Measurements from ENCODE around the gene DPY19L2.
A peak's percentile ranks its signal among the peaks of the same experiment; 100 is the strongest.
"Not testable (repeated sequence)": the region's sequence is repeated elsewhere in the genome, so short reads cannot be mapped to it uniquely, and the experiment has no call there.

The DPY19L2 gene

GRCh38 chr12:63668028-63668799 is at the start of gene DPY19L2:
Gene DPY19L2 (minus strand): TSS chr12:63668493. CDS start chr12:63668393, 100 bp downstream.
- DNase-seq = peak; percentile 75

- DNase-seq = not testable (repeated sequence)
Measured at GRCh38 chr12:63716891-63717290, 48.6 kb upstream of the DPY19L2 start.

GRCh38 chr12:63715107-63715625 is 46.9 kb upstream of the DPY19L2 start:
- not testable (repeated sequence) for DNase-seq

GRCh38 chr12:63714409-63714808 is 46.1 kb upstream of the DPY19L2 start:
- DNase-seq = not testable (repeated sequence)

GRCh38 chr12:63713681-63714075 is 45.4 kb upstream of the DPY19L2 start:
- not testable (repeated sequence) for DNase-seq

GRCh38 chr12:63712979-63713680 is 44.8 kb upstream of the DPY19L2 start:
- DNase-seq = not testable (repeated sequence)

- DNase-seq = not testable (repeated sequence)
Measured at GRCh38 chr12:63712376-63712974, 44.2 kb upstream of the DPY19L2 start.

- DNase-seq = not testable (repeated sequence)
Measured at GRCh38 chr12:63711339-63711738, 43.0 kb upstream of the DPY19L2 start.

GRCh38 chr12:63706336-63706735 is 38.0 kb upstream of the DPY19L2 start:
- DNase-seq = no peak

GRCh38 chr12:63699678-63700382 is 31.5 kb upstream of the DPY19L2 start:
- DNase-seq = not testable (repeated sequence)

GRCh38 chr12:63699011-63699410 is 30.7 kb upstream of the DPY19L2 start:
- not testable (repeated sequence) for DNase-seq

GRCh38 chr12:63690837-63691236 is 22.5 kb upstream of the DPY19L2 start:
- not testable (repeated sequence) for DNase-seq

- DNase-seq = not testable (repeated sequence)
Measured at GRCh38 chr12:63689141-63689540, 20.8 kb upstream of the DPY19L2 start.

- DNase-seq = not testable (repeated sequence)
Measured at GRCh38 chr12:63686623-63687022, 18.3 kb upstream of the DPY19L2 start.

GRCh38 chr12:63685789-63686188 is 17.5 kb upstream of the DPY19L2 start:
- DNase-seq = not testable (repeated sequence)

- peak; percentile 28 for DNase-seq
Measured at GRCh38 chr12:63682617-63683016, 14.3 kb upstream of the DPY19L2 start.

GRCh38 chr12:63680758-63681157 is 12.5 kb upstream of the DPY19L2 start:
- not testable (repeated sequence) for DNase-seq

GRCh38 chr12:63672550-63672949 is 4.3 kb upstream of the DPY19L2 start:
- DNase-seq = not testable (repeated sequence)

GRCh38 chr12:63669936-63670335 is 1.6 kb upstream of the DPY19L2 start:
- not testable (repeated sequence) for DNase-seq

- DNase-seq = not testable (repeated sequence)
Measured at GRCh38 chr12:63669427-63669826, 1.1 kb upstream of the DPY19L2 start.

- DNase-seq = peak; percentile 48
Measured at GRCh38 chr12:63668800-63669365, 590 bp upstream of the DPY19L2 start.

- DNase-seq = not testable (repeated sequence)
Measured at GRCh38 chr12:63663005-63663404, 5.3 kb downstream of the DPY19L2 start.

All from NCI-H526 treated with DMSO at 0.1 percent for 48 hours (cell line).